ENCODE measurements around the gene EHD3. TPM values are rescaled to one million over a fixed set of nuclear protein-coding genes. Genes with fewer than 3 reads are reported as not detected.

The EHD3 gene
- total and polyA plus RNA-seq, 2 of the 13 experiments (the other 11 are each of a cell fraction or from before 2014, with no cell fraction given), result 0.20 to 0.69 TPM

- no peak for TF ChIP-seq ZNF407 (CRISPR knock-in tag; IDR thresholded peaks at IDR 0.05; ENCODE audit: not compliant biosample characterization)
- TF ChIP-seq POLR2AphosphoS2 (IDR thresholded peaks at IDR 0.05; ENCODE audit: low read depth, low read length), result no peak
- no peak for TF ChIP-seq CBX5 (CRISPR knock-in tag; IDR thresholded peaks at IDR 0.05; ENCODE audit: borderline replicate concordance)
- no peak for TF ChIP-seq ZNF790 (CRISPR knock-in tag; IDR thresholded peaks at IDR 0.05; ENCODE audit: borderline replicate concordance)
- no peak for TF ChIP-seq JDP2 (CRISPR knock-in tag; IDR thresholded peaks at IDR 0.05; ENCODE audit: borderline replicate concordance)
- TF ChIP-seq NFKBIZ (CRISPR knock-in tag; IDR thresholded peaks at IDR 0.05), result no peak
- TF ChIP-seq GMEB1 (CRISPR knock-in tag; IDR thresholded peaks at IDR 0.05; ENCODE audit: borderline replicate concordance), result no peak
Observed at GRCh38 chr2:31233231-31233630, 721 bp upstream of the EHD3 start (continued).

Data from HepG2 (cell line).